ENCODE measurements around the gene MALSU1.
"Not testable (repeated sequence)": the region's sequence is repeated elsewhere in the genome, so short reads cannot be mapped to it uniquely, and the experiment has no call there.

MALSU1 gene

GRCh38 chr7:23287612-23288011, 11.5 kb upstream of the MALSU1 start:
- no peak for DNase-seq

GRCh38 chr7:23290993-23291392, 8.1 kb upstream of the MALSU1 start:
- DNase-seq, result no peak

- DNase-seq, result no peak
Observed at GRCh38 chr7:23291957-23292560, 7.1 kb upstream of the MALSU1 start.

GRCh38 chr7:23292623-23293022, 6.5 kb upstream of the MALSU1 start:
- peak in 1 of 3 experiments; percentile 77 for DNase-seq

GRCh38 chr7:23293500-23294073, 5.6 kb upstream of the MALSU1 start:
- no peak for DNase-seq

GRCh38 chr7:23294549-23295400, 4.4 kb upstream of the MALSU1 start:
- no peak for DNase-seq

GRCh38 chr7:23295401-23295697, 3.8 kb upstream of the MALSU1 start:
- DNase-seq, result peak in 2 of 3 experiments; percentile 52 to 76

GRCh38 chr7:23298141-23298881, 828 bp upstream of the MALSU1 start:
- no peak for DNase-seq

- DNase-seq, result no peak
Observed at GRCh38 chr7:23299770-23300300, 696 bp downstream of the MALSU1 start.

GRCh38 chr7:23306936-23307521, 7.9 kb downstream of the MALSU1 start:
- DNase-seq, result no peak

GRCh38 chr7:23308754-23309153, 9.6 kb downstream of the MALSU1 start:
- no peak for DNase-seq

GRCh38 chr7:23312141-23312540, 13.0 kb downstream of the MALSU1 start:
- not testable (repeated sequence) for DNase-seq

- DNase-seq, result no peak
Observed at GRCh38 chr7:23315366-23315765, 16.2 kb downstream of the MALSU1 start.

GRCh38 chr7:23331132-23331531, 32.0 kb downstream of the MALSU1 start:
- no peak for DNase-seq

- DNase-seq, result no peak
Observed at GRCh38 chr7:23332193-23332592, 33.1 kb downstream of the MALSU1 start.

- DNase-seq, result no peak
Observed at GRCh38 chr7:23332910-23333612, 33.9 kb downstream of the MALSU1 start.

GRCh38 chr7:23333671-23334246, 34.6 kb downstream of the MALSU1 start:
- DNase-seq, result no peak

GRCh38 chr7:23334482-23335056, 35.4 kb downstream of the MALSU1 start:
- DNase-seq, result peak in 1 of 3 experiments; percentile 31

- no peak for DNase-seq
Observed at GRCh38 chr7:23335136-23335535, 36.0 kb downstream of the MALSU1 start.

GRCh38 chr7:23335621-23336020, 36.5 kb downstream of the MALSU1 start:
- no peak for DNase-seq

GRCh38 chr7:23336086-23336485, 36.9 kb downstream of the MALSU1 start:
- no peak for DNase-seq

Data from NCI-H1417 (cell line).